Endothelial cell of umbilical vein (primary cell): Measurements from ENCODE around the gene HAND2. TPM values are rescaled to one million over a fixed set of nuclear protein-coding genes. Genes with fewer than 3 reads are reported as not detected.
A peak's percentile ranks its signal among the peaks of the same experiment; 100 is the strongest.

Experiments used
- BruUV-seq: library from RNA; stranded (reverse); fragments of 400-500 nt; replicated peaks from 2 replicates; lab custom pipeline; 2021; lab: Mats Ljungman, UMichigan
- CTCF ChIA-PET: fragments of 300-600, 350-600 bp; sonication (Branson Sonifier 250); formaldehyde crosslinking; loops from one replicate; lab custom pipeline; 2021; ENCODE audit warnings: antibody characterized with exemption, inconsistent platforms; lab: Charles Lee
- POLR2A ChIA-PET: fragments of 300-600, 350-600 bp; sonication (Branson Sonifier 250); formaldehyde crosslinking; loops from one replicate; lab custom pipeline; 2021; ENCODE audit warnings: antibody characterized with exemption, inconsistent platforms; lab: Charles Lee
- DNase-seq: peaks from one replicate; pipeline ENCODE4 v3.0.0-alpha.2; 2011; ENCODE audit warnings: low read depth, low spot score
- FAIRE-seq: peaks from 2 replicates; lab custom pipeline; 2011; peaks lifted over from hg19 to GRCh38; lab: Jason Lieb, UNC
- H2AFZ ChIP-seq: 2 replicates; pipeline ENCODE4 v1.6.0; 2012; ENCODE audit warnings: low read depth, low read length, control low read depth, inconsistent platforms
- H3K27ac ChIP-seq: 2 replicates; pipeline ENCODE4 v1.5.1; 2011; ENCODE audit warnings: low read depth, mild to moderate bottlenecking, control low read depth, low read length, moderate library complexity; ENCODE audit not compliant: insufficient read depth
- H3K27me3 ChIP-seq, 2 experiments: 2 replicates each; pipeline versions ENCODE4 v1.6.0 to v1.6.1; 2011; ENCODE audit warnings: low read length in 2 of 2, mixed read lengths in 1 of 2; ENCODE audit not compliant: control insufficient read depth in 2 of 2, insufficient read depth in 2 of 2
- H3K36me3 ChIP-seq, 2 experiments: 2 replicates in 1 of 2; 3 replicates in 1 of 2; pipeline ENCODE4 v1.5.1; 2011; ENCODE audit warnings: low read length in 2 of 2, mild to moderate bottlenecking in 1 of 2, moderate library complexity in 1 of 2; ENCODE audit not compliant: control insufficient read depth in 2 of 2, insufficient read depth in 2 of 2; ENCODE audit errors: extremely low read depth in 1 of 2
- H3K4me1 ChIP-seq: 3 replicates; pipeline ENCODE4 v1.5.1; 2011; ENCODE audit warnings: mild to moderate bottlenecking, low read length; ENCODE audit not compliant: control insufficient read depth, insufficient read depth; ENCODE audit errors: extremely low read depth
- H3K4me2 ChIP-seq: 2 replicates; pipeline ENCODE4 v1.6.1; 2011; ENCODE audit warnings: low read length, control low read depth, mixed read lengths; ENCODE audit not compliant: insufficient read depth
- H3K4me3 ChIP-seq, 3 experiments: fragments of 200-600 bp in 1 of 3; sonication (generic), shearing (Covaris generic) in 1 of 3; replicated peaks in 1 of 3; 2 replicates each; pipeline ENCODE4 v1.5.1; 2011 to 2016; ENCODE audit warnings: control low read depth in 3 of 3, low read length in 3 of 3, mild to moderate bottlenecking in 2 of 3, inconsistent platforms in 1 of 3, low read depth in 1 of 3, moderate library complexity in 1 of 3; ENCODE audit not compliant: insufficient read depth in 1 of 3
- H3K79me2 ChIP-seq: 2 replicates; pipeline ENCODE4 v1.6.0; 2012; ENCODE audit warnings: low read length, inconsistent platforms; ENCODE audit not compliant: control insufficient read depth, insufficient read depth
- H3K9ac ChIP-seq: replicated peaks from 2 replicates; pipeline ENCODE3; 2011; ENCODE audit warnings: low read length, control low read depth; ENCODE audit not compliant: insufficient read depth; ENCODE audit errors: extremely low read depth
- H3K9me1 ChIP-seq: replicated peaks from 3 replicates; pipeline ENCODE4 v1.6.0; 2011; ENCODE audit warnings: mild to moderate bottlenecking, low read length; ENCODE audit not compliant: control insufficient read depth, insufficient read depth; ENCODE audit errors: extremely low read depth
- H3K9me3 ChIP-seq: replicated peaks from 2 replicates; pipeline ENCODE4 v1.5.1; 2012; ENCODE audit warnings: low read length, inconsistent platforms; ENCODE audit not compliant: control insufficient read depth, insufficient read depth
- H4K20me1 ChIP-seq: replicated peaks from 2 replicates; pipeline ENCODE3; 2011; ENCODE audit warnings: mild to moderate bottlenecking, low read length; ENCODE audit not compliant: control insufficient read depth, insufficient read depth; ENCODE audit errors: extremely low read depth
- CTCF ChIP-seq, 2 donors: IDR thresholded peaks; 1 replicate in 1 of 2; 2 replicates in 1 of 2; pipeline ENCODE4 v1.5.1; 2011; ENCODE audit warnings: low read length in 2 of 2, mild to moderate bottlenecking in 2 of 2, moderate library complexity in 2 of 2, control low read depth in 1 of 2, inconsistent platforms in 1 of 2, low read depth in 1 of 2; ENCODE audit not compliant: insufficient read depth in 1 of 2; ENCODE audit errors: extremely low read depth in 1 of 2
- EZH2 ChIP-seq: IDR thresholded peaks from 2 replicates; pipeline ENCODE4 v1.6.1; 2012; ENCODE audit warnings: borderline replicate concordance, low read depth, mild to moderate bottlenecking, moderate library complexity, low read length, inconsistent platforms; ENCODE audit not compliant: severe bottlenecking
- GATA2 ChIP-seq: IDR thresholded peaks from 2 replicates; pipeline ENCODE4 v1.7.0; 2011; ENCODE audit warnings: low read depth, mild to moderate bottlenecking, moderate library complexity, mixed read lengths, low read length; ENCODE audit not compliant: insufficient read length, insufficient read depth
- JUN ChIP-seq: IDR thresholded peaks from 2 replicates; pipeline ENCODE4 v1.6.1; 2011; ENCODE audit warnings: borderline replicate concordance, low read depth; ENCODE audit not compliant: insufficient read length, insufficient read depth
- POLR2A ChIP-seq: IDR thresholded peaks from 2 replicates; pipeline ENCODE4 v1.6.1; 2012; ENCODE audit warnings: low read depth, mild to moderate bottlenecking, control low read depth, low read length
- POLR2AphosphoS5 ChIP-seq: IDR thresholded peaks from 2 replicates; pipeline ENCODE4 v1.6.1; 2012; ENCODE audit warnings: low read depth, mild to moderate bottlenecking, control low read depth, low read length, moderate library complexity; ENCODE audit not compliant: insufficient read depth
- dilution Hi-C: fragments of 300-500 bp; cut with MboI; formaldehyde crosslinking; loops from one replicate; pipeline ENCODE4 v1.15.0; 2019; ENCODE audit warnings: low sequenced_read_pairs; ENCODE audit not compliant: extremely low pct_ligation_motif_present
- intact Hi-C: fragments of 100-400 bp; cut with micrococcal nuclease; formaldehyde crosslinking; loops from one replicate; pipeline ENCODE4 v1.10.0; 2022
- polyA plus RNA-seq, 4 experiments: library from polyadenylated mRNA; depleted of rRNA in 3 of 4; stranded (reverse) in 3 of 4; unstranded in 1 of 4; fragments of >200 nt; gene quantifications; 2 replicates each; pipeline versions ENCODE4 v1.2.1 to v1.2.3, GENCODE V29; 2011 to 2012; ENCODE audit warnings: missing spikeins in 1 of 4
- total RNA-seq: library from RNA; stranded (reverse); gene quantifications from 2 replicates; pipeline ENCODE4 v1.2.3, GENCODE V29; 2021

HAND2 gene
- total and polyA plus RNA-seq, 2 donors (not counting 3 experiments of a cell fraction or from before 2014, with no cell fraction given): not detected

DNA sequence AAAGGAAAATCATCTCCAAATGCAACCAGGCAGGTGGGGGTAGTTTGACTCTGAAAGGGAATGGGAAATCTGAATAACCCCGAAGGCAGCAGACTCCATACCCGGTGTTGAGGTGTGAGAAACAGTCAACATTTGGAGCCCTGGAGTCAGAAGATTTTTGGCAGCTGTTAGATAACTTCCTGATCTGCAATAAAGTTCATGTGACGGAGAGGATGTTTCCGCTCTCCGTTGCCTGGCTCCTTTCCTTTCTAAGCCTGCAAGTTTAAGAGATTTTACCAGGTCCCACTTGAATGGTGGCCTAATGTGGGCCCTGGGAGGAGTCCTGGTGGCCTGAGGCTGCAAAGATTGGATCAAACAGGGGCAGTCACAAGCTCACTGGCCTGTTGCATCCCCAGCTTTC is 27.7 kb downstream of the HAND2 start:
- POLR2A ChIA-PET: no interaction called here
- H2AFZ ChIP-seq: no peak overlapping the region
- FAIRE-seq (no peak), DNase-seq (no peak)
- no TSS peak for BruUV-seq
- H4K20me1 ChIP-seq: no peaks in the 10 kb centered on the region
- H3K9me3 ChIP-seq: no peaks in the 10 kb centered on the region
- H3K27me3 ChIP-seq: peaks cover 80 to 88% of the 10 kb centered on the region in 2 experiments
- H3K27ac ChIP-seq: no peak overlapping the region
- intact Hi-C loops (no loop called here), dilution Hi-C loops (no loop called here)
- H3K79me2 ChIP-seq: no peaks in the 10 kb centered on the region
- TF ChIP-seq CTCF (IDR thresholded peaks at IDR 0.05; ENCODE audit: extremely low read depth in 1 of 2, insufficient read depth in 1 of 2, low read depth in 1 of 2, low read length in 2 of 2) (no peak), EZH2 (peak; percentile 4), POLR2AphosphoS5 (no peak), JUN (no peak), GATA2 (no peak), POLR2A (no peak)
- no peaks in the 10 kb centered on the region for H3K9me1 ChIP-seq
- H3K4me1 ChIP-seq: peaks cover 6% of the 10 kb centered on the region
- H3K4me2 ChIP-seq: no peak overlapping the region
- CTCF ChIA-PET: interaction anchor here (1.3 kb wide), 1 partner anchor 8 kb away, joined by 7 read pairs; no protein-coding TSS in a partner anchor
- H3K9ac ChIP-seq: no peak overlapping the region
- no peak overlapping the region for H3K4me3 ChIP-seq
- H3K36me3 ChIP-seq: no peaks in the 10 kb centered on the region
